ENCODE measurements around the gene BABAM2.
"Not testable (repeated sequence)": the region's sequence is repeated elsewhere in the genome, so short reads cannot be mapped to it uniquely, and the experiment has no call there.

DNA sequence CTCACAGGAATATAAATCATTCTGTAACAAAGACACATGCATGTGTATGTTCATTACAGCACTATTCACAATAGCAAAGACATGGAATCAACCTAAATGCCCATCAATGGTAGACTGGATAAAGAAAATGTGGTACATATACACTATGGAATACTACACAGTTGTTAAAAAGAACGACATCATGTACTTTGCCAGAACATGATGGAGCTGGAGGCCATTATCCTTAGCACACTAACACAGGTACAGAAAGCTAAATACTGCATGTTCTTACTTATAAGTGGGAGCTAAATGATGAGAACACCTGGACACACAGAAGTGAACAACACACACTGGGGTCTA lies 8.0 kb upstream of the BABAM2 start:
- TF ChIP-seq, protein P1, sequence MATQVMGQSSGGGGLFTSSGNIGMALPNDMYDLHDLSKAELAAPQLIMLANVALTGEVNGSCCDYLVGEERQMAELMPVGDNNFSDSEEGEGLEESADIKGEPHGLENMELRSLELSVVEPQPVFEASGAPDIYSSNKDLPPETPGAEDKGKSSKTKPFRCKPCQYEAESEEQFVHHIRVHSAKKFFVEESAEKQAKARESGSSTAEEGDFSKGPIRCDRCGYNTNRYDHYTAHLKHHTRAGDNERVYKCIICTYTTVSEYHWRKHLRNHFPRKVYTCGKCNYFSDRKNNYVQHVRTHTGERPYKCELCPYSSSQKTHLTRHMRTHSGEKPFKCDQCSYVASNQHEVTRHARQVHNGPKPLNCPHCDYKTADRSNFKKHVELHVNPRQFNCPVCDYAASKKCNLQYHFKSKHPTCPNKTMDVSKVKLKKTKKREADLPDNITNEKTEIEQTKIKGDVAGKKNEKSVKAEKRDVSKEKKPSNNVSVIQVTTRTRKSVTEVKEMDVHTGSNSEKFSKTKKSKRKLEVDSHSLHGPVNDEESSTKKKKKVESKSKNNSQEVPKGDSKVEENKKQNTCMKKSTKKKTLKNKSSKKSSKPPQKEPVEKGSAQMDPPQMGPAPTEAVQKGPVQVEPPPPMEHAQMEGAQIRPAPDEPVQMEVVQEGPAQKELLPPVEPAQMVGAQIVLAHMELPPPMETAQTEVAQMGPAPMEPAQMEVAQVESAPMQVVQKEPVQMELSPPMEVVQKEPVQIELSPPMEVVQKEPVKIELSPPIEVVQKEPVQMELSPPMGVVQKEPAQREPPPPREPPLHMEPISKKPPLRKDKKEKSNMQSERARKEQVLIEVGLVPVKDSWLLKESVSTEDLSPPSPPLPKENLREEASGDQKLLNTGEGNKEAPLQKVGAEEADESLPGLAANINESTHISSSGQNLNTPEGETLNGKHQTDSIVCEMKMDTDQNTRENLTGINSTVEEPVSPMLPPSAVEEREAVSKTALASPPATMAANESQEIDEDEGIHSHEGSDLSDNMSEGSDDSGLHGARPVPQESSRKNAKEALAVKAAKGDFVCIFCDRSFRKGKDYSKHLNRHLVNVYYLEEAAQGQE (tag by site-specific recombination; IDR thresholded peaks at IDR 0.05) = not testable (repeated sequence)
- TF ChIP-seq, protein P2, sequence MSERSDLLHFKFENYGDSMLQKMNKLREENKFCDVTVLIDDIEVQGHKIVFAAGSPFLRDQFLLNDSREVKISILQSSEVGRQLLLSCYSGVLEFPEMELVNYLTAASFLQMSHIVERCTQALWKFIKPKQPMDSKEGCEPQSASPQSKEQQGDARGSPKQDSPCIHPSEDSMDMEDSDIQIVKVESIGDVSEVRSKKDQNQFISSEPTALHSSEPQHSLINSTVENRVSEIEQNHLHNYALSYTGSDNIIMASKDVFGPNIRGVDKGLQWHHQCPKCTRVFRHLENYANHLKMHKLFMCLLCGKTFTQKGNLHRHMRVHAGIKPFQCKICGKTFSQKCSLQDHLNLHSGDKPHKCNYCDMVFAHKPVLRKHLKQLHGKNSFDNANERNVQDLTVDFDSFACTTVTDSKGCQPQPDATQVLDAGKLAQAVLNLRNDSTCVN (tag by site-specific recombination; optimal IDR thresholded peaks at IDR 0.05) = not testable (repeated sequence)
